ENCODE measurements around the gene ATP8A2. TPM values are rescaled to one million over a fixed set of nuclear protein-coding genes. Genes with fewer than 3 reads are reported as not detected.

ATP8A2 gene
- total and polyA plus RNA-seq, 9 of the 15 experiments (the other 6 are each of a cell fraction or from before 2014, with no cell fraction given): under 0.01 to 0.33 (median 0.06) TPM; not detected in 4

- no peak for DNase-seq (ENCODE audit: extremely low read depth in 1 of 4, low spot score in 3 of 4)
- no peak for FAIRE-seq
- Histone ChIP-seq H3K4me2 (ENCODE audit: insufficient read depth, low read length) (no peak overlapping the region), H3K27me3 (ENCODE audit: control insufficient read depth in 2 of 2, insufficient read depth in 2 of 2, low read length in 2 of 2) (no peaks in the 10 kb centered on the region; a peak in 2 of 5 replicates), H3K27ac (ENCODE audit: extremely low read depth, low read depth, low read length) (no peak overlapping the region), H3K9me3 (replicated peaks; ENCODE audit: control insufficient read depth, insufficient read depth, low read depth, low read length) (no peaks in the 10 kb centered on the region), H3K79me2 (ENCODE audit: control insufficient read depth, insufficient read depth, low read length) (no peaks in the 10 kb centered on the region), H3K9me1 (ENCODE audit: control insufficient read depth, insufficient read depth, low read length) (no peaks in the 10 kb centered on the region), H3K4me3 (no peak overlapping the region), H2AFZ (ENCODE audit: low read depth, low read length) (no peak overlapping the region), H4K20me1 (replicated peaks; ENCODE audit: control insufficient read depth, insufficient read depth, low read length) (no peaks in the 10 kb centered on the region), H3K36me3 (ENCODE audit: control insufficient read depth, insufficient read depth, low read length) (no peaks in the 10 kb centered on the region), H3K9ac (ENCODE audit: insufficient read depth in 1 of 2, low read depth in 2 of 2, low read length in 2 of 2) (no peak overlapping the region), H3K4me1 (replicated peaks in 1 of 2; ENCODE audit: control insufficient read depth in 2 of 2, insufficient read depth in 2 of 2, low read length in 2 of 2) (no peaks in the 10 kb centered on the region)
- TF ChIP-seq FOXP4 (CRISPR knock-in tag; IDR thresholded peaks at IDR 0.05; ENCODE audit: borderline replicate concordance) (no peak), CBX1 (IDR thresholded peaks at IDR 0.05; ENCODE audit: low read depth) (no peak), CREB3L1 (IDR thresholded peaks at IDR 0.05; ENCODE audit: borderline replicate concordance, low read depth) (no peak)
- CTCF ChIA-PET (ENCODE audit: low intra/inter-chr PET ratio): no interaction called here
- intact Hi-C loops (cut with micrococcal nuclease) (no loop called here), in situ Hi-C loops (cut with MboI) (no loop called here)
- POLR2A ChIA-PET: no interaction called here
- no peak for ATAC-seq
- BruUV-seq (replicated peaks): no TSS peak
- 8% methylated on average over 1 of the region's 1 CpG for WGBS (ENCODE audit: insufficient coverage, low coverage, missing lambda C conversion rate)
These were observed 344.0 kb downstream of the ATP8A2 start for GRCh38 chr13:25715760-25716159.

All from K562 (cell line).